Tracheal epithelial cell (primary cell): Measurements from ENCODE around the gene LRRC32. TPM values are rescaled to one million over a fixed set of nuclear protein-coding genes. Genes with fewer than 3 reads are reported as not detected.

Source experiments
- total RNA-seq: library from RNA; depleted of rRNA; stranded (reverse); fragments of >200 nt; gene quantifications from 2 replicates; pipeline ENCODE4 v1.2.1, GENCODE V29; 2014

The LRRC32 gene
- 0.72 TPM in 1 of 2 replicates, not detected in the other for total RNA-seq

GRCh38 chr11:76670485-76671236, at the start of gene LRRC32:
Gene LRRC32 (minus strand): TSS chr11:76670747. CDS start chr11:76665954, 4,793 bp downstream.

Other genes starting within 250 kb of the LRRC32 start
- gene EMSY, start 225.7 kb downstream of the LRRC32 start, total RNA-seq = 4.1 and 6.4 TPM in 2 replicates
- 14.5 and 23.9 TPM in 2 replicates for gene TSKU, start 112.6 kb upstream of the LRRC32 start, total RNA-seq
- gene ACER3, start 190.2 kb upstream of the LRRC32 start, total RNA-seq = 9.0 and 10.4 TPM in 2 replicates